ENCODE results near the gene ADARB2.
A peak's percentile ranks its signal among the peaks of the same experiment; 100 is the strongest.

ADARB2 gene

GRCh38 chr10:1294748-1295147, 442.6 kb downstream of the ADARB2 start:
- peak overlapping the region in 1 of 2 donors; percentile 19 for H3K27ac Mint-ChIP-seq
- peaks cover 34 to 89% of the 10 kb centered on the region in 2 donors for H3K27me3 Mint-ChIP-seq
- no peak for DNase-seq
- H3K4me3 Mint-ChIP-seq = no peak overlapping the region
- no peaks in the 10 kb centered on the region for H3K36me3 Mint-ChIP-seq (ENCODE audit: insufficient read depth)
- H3K4me1 Mint-ChIP-seq (ENCODE audit: low read depth in 2 of 2) = peaks cover 2 to 4% of the 10 kb centered on the region in 2 donors
- ATAC-seq (replicated peaks) = no peak
- H3K9me3 Mint-ChIP-seq = no peaks in the 10 kb centered on the region

DNA sequence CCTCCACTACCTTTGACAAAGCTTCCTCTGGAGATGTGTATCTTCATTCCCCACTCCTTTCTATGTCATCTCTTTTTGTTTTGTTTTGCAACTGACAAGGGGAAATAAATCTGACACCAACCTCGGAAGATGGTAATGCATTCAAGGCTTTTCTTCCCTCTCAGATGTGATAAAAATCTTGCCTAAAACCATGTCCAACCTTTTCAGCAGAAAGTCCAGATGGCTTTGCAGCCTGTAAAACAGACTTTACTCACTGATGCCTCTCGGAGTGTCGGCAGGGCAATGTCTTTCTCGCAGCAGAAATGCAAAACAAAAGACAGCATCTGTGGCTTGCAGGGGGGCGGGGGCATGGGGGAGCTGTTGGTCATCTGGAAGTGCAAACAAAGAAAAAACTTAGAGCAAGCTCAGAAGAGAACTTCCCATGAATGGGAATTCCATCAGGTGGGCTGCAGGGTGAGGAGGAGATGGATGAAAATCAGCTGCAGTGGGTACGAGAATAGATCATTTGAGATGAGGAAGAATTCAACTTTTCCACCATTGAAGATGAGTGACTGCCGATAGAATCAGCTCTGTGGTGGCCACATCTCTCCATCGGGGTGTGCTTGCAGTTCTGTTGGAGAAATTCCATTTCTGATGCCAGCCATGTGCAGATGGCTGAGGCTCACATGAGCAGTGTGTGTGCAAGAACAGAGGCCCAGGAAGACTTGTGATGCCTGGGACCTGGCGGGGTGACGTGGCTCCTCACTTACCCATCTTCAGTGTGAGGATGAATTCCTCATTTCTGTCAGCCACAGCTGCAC, 443.5 kb downstream of the ADARB2 start:
- DNase-seq (no peak), ATAC-seq (replicated peaks) (no peak)
- Mint-ChIP-seq H3K36me3 (ENCODE audit: insufficient read depth) (no peaks in the 10 kb centered on the region), H3K4me1 (ENCODE audit: low read depth in 2 of 2) (peaks cover 2 to 4% of the 10 kb centered on the region in 2 donors), H3K27ac (no peak overlapping the region), H3K9me3 (no peaks in the 10 kb centered on the region), H3K4me3 (no peak overlapping the region), H3K27me3 (peaks cover 27 to 89% of the 10 kb centered on the region in 2 donors)

DNA sequence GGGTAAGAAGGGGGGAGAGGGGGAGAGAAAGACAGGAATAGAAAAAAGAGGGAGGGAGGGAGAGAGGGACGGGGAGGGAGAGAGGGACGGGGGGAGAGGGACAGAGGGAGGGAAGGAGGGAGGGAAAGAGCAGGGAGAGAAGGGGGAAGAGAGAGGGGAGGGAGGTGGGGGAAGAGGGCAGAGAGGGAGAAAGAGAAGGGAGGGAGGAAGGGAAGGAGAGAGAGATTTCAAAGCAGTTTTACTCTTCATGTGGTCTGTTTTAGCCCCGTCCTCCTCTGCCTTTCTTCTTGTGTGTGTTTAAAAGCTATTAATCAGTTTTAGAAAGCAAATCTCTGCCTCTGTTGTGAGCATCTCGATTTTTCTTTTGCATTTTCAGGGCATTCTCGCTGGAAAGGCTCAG, 444.2 kb downstream of the ADARB2 start:
- Mint-ChIP-seq H3K27me3 (peaks cover 25 to 89% of the 10 kb centered on the region in 2 donors), H3K9me3 (no peaks in the 10 kb centered on the region), H3K4me1 (ENCODE audit: low read depth in 2 of 2) (peaks cover 3 to 4% of the 10 kb centered on the region in 2 donors), H3K4me3 (no peak overlapping the region), H3K36me3 (ENCODE audit: insufficient read depth) (no peaks in the 10 kb centered on the region), H3K27ac (no peak overlapping the region)
- DNase-seq = no peak
- no peak for ATAC-seq (replicated peaks)

DNA sequence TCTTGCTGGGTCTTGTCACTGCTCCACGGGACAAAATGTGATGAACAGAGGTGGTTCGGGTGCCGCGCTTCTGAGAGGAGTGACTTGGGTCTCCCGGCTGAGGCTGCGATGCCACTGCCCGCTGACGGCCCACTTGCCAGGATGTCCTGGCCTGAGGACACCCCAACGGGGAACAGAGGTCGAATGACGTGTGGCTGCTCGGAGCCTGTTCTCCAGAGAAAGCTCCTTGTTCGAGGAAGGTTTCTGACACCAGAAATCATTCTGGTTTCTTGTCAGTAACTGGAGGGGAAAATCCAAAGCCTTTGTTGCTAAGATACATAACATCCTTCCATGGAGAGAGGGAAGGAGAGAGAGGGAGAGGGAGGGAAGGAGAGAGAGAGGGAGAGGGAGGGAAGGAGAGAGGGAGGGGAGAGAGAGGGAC, 444.7 kb downstream of the ADARB2 start:
- no peak overlapping the region for H3K4me3 Mint-ChIP-seq
- no peak for ATAC-seq (replicated peaks)
- no peaks in the 10 kb centered on the region for H3K9me3 Mint-ChIP-seq
- no peaks in the 10 kb centered on the region for H3K36me3 Mint-ChIP-seq (ENCODE audit: insufficient read depth)
- H3K27me3 Mint-ChIP-seq = peaks cover 25 to 89% of the 10 kb centered on the region in 2 donors
- no peak for DNase-seq
- no peak overlapping the region for H3K27ac Mint-ChIP-seq
- H3K4me1 Mint-ChIP-seq (ENCODE audit: low read depth in 2 of 2) = peaks cover 7 to 8% of the 10 kb centered on the region in 2 donors

- H3K4me1 Mint-ChIP-seq (ENCODE audit: low read depth in 2 of 2) = peaks cover 7 to 8% of the 10 kb centered on the region in 2 donors
- no peak overlapping the region for H3K4me3 Mint-ChIP-seq
- DNase-seq (no peak), ATAC-seq (replicated peaks) (no peak)
- H3K9me3 Mint-ChIP-seq = no peaks in the 10 kb centered on the region
- no peaks in the 10 kb centered on the region for H3K36me3 Mint-ChIP-seq (ENCODE audit: insufficient read depth)
- H3K27me3 Mint-ChIP-seq = peaks cover 25 to 83% of the 10 kb centered on the region in 2 donors
- H3K27ac Mint-ChIP-seq = no peak overlapping the region
Measured at GRCh38 chr10:1291178-1292090, 445.9 kb downstream of the ADARB2 start.

- Mint-ChIP-seq H3K36me3 (ENCODE audit: insufficient read depth) (no peaks in the 10 kb centered on the region), H3K27ac (no peak overlapping the region), H3K9me3 (no peaks in the 10 kb centered on the region), H3K4me1 (ENCODE audit: low read depth in 2 of 2) (peaks cover 7 to 8% of the 10 kb centered on the region in 2 donors), H3K27me3 (peaks cover 25 to 75% of the 10 kb centered on the region in 2 donors), H3K4me3 (no peak overlapping the region)
- DNase-seq (no peak), ATAC-seq (replicated peaks) (no peak)
Measured at GRCh38 chr10:1290071-1290471, 447.3 kb downstream of the ADARB2 start.

DNA sequence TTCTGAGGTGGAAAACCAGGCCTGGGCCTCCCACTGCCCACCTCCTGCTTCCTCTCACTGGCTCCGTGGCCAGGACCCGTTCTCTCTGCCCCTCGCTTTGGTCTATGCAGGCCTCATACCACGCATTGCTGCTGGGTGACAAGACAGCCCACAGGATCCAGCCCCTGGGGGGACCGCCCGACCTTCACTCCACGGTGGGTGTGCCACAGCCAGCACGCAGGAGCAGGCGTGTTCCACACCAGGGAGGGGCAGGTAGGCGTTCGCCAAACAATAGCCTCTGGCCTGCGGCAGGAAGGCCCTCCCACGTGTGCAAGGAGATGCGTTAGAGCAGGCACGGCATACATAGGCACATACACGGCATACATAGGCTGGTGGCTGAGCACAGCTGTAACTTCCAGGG, 447.7 kb downstream of the ADARB2 start:
- H3K4me3 Mint-ChIP-seq = no peak overlapping the region
- H3K4me1 Mint-ChIP-seq (ENCODE audit: low read depth in 2 of 2) = peaks cover 7 to 8% of the 10 kb centered on the region in 2 donors
- H3K27me3 Mint-ChIP-seq = peaks cover 22 to 73% of the 10 kb centered on the region in 2 donors
- no peak overlapping the region for H3K27ac Mint-ChIP-seq
- H3K36me3 Mint-ChIP-seq (ENCODE audit: insufficient read depth) = no peaks in the 10 kb centered on the region
- H3K9me3 Mint-ChIP-seq = no peaks in the 10 kb centered on the region
- ATAC-seq (replicated peaks) (no peak), DNase-seq (no peak)

DNA sequence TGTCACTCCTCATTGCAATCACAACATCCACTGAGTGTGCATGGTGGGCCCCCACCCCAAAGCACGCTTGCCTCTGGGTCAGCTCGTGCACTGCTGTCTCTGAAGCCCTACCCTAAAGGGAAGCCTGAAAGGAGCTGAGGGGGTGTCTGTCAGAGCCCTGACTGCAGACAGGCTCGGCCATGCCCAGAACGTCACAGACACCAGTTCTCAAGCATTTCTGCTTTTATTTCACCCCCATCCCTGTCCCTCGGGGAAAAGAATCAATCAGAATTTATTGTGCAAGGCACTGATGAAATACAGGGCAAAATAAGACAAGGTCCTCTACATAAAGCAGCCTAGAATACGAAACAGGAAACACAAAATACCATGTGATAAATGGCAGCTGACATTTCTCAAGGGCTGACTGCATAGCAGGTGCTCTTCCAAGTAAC, 449.3 kb downstream of the ADARB2 start:
- H3K9me3 Mint-ChIP-seq = no peaks in the 10 kb centered on the region
- peaks cover 6 to 7% of the 10 kb centered on the region in 2 donors for H3K4me1 Mint-ChIP-seq (ENCODE audit: low read depth in 2 of 2)
- H3K27me3 Mint-ChIP-seq = peaks cover 19 to 73% of the 10 kb centered on the region in 2 donors
- H3K36me3 Mint-ChIP-seq (ENCODE audit: insufficient read depth) = no peaks in the 10 kb centered on the region
- DNase-seq = no peak
- ATAC-seq (replicated peaks) = no peak
- H3K4me3 Mint-ChIP-seq = no peak overlapping the region
- peak overlapping the region; percentile 19 to 57 for H3K27ac Mint-ChIP-seq

GRCh38 chr10:1287487-1287886, 449.8 kb downstream of the ADARB2 start:
- Mint-ChIP-seq H3K4me1 (ENCODE audit: low read depth in 2 of 2) (peaks cover 4 to 6% of the 10 kb centered on the region in 2 donors), H3K9me3 (no peaks in the 10 kb centered on the region), H3K27me3 (peaks cover 14 to 73% of the 10 kb centered on the region in 2 donors), H3K4me3 (no peak overlapping the region), H3K36me3 (ENCODE audit: insufficient read depth) (no peaks in the 10 kb centered on the region), H3K27ac (no peak overlapping the region)
- ATAC-seq (replicated peaks) (no peak), DNase-seq (no peak)

GRCh38 chr10:1284076-1284475, 453.2 kb downstream of the ADARB2 start:
- ATAC-seq (replicated peaks) = no peak
- Mint-ChIP-seq H3K4me1 (ENCODE audit: low read depth in 2 of 2) (peaks cover 3 to 6% of the 10 kb centered on the region in 2 donors), H3K9me3 (no peaks in the 10 kb centered on the region), H3K36me3 (ENCODE audit: insufficient read depth) (no peaks in the 10 kb centered on the region), H3K4me3 (no peak overlapping the region), H3K27ac (no peak overlapping the region), H3K27me3 (peaks cover 25 to 73% of the 10 kb centered on the region in 2 donors)
- no peak for DNase-seq

GRCh38 chr10:1281405-1281782, 455.9 kb downstream of the ADARB2 start:
- no peak for DNase-seq
- ATAC-seq (replicated peaks) = no peak
- H3K36me3 Mint-ChIP-seq (ENCODE audit: insufficient read depth) = no peaks in the 10 kb centered on the region
- peaks cover 31 to 57% of the 10 kb centered on the region in 2 donors for H3K27me3 Mint-ChIP-seq
- no peaks in the 10 kb centered on the region for H3K4me1 Mint-ChIP-seq (ENCODE audit: low read depth in 2 of 2)
- H3K4me3 Mint-ChIP-seq = no peak overlapping the region
- H3K9me3 Mint-ChIP-seq = no peaks in the 10 kb centered on the region
- H3K27ac Mint-ChIP-seq = no peak overlapping the region

- Mint-ChIP-seq H3K4me1 (ENCODE audit: low read depth in 2 of 2) (no peaks in the 10 kb centered on the region), H3K27me3 (peaks cover 32 to 57% of the 10 kb centered on the region in 2 donors), H3K27ac (no peak overlapping the region), H3K4me3 (no peak overlapping the region), H3K9me3 (no peaks in the 10 kb centered on the region), H3K36me3 (ENCODE audit: insufficient read depth) (no peaks in the 10 kb centered on the region)
- DNase-seq (no peak), ATAC-seq (replicated peaks) (no peak)
Measured at GRCh38 chr10:1280466-1281404, 456.6 kb downstream of the ADARB2 start.

DNA sequence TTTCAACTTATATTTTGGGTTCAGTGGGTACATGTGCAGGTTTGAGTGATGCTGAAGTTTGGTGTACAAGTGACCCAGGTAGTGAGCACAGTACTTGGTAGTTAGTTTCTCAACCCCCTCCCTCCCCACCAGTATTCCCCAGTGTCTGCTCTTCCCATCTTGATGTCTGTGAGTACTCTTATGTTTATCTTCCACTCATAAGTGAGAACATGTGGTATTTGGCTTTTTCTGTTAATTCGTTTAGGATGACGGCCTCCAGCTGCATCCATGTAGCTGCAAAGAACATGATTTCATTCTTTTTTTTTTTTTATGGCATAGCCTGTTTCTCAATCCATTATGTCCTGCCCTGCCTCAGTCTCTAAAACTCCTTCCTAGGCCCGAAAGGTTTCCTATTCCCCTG, 459.0 kb downstream of the ADARB2 start:
- H3K4me1 Mint-ChIP-seq (ENCODE audit: low read depth in 2 of 2) = no peaks in the 10 kb centered on the region

More for the DNA sequence above, 459.0 kb downstream of the ADARB2 start:
- Mint-ChIP-seq H3K36me3 (ENCODE audit: insufficient read depth) (no peaks in the 10 kb centered on the region), H3K9me3 (no peaks in the 10 kb centered on the region), H3K27ac (no peak overlapping the region), H3K4me3 (no peak overlapping the region), H3K27me3 (peaks cover 28 to 42% of the 10 kb centered on the region in 2 donors)
- DNase-seq = no peak
- no peak for ATAC-seq (replicated peaks)
